Neutrophil (primary cell): Measurements from ENCODE around the gene EPHA8.

Source experiments
- H3K27ac ChIP-seq: fragments of 200-600 bp; sonication (generic); 2 replicates; pipeline ENCODE4 v1.5.1; 2016; ENCODE audit warnings: mild to moderate bottlenecking, moderate library complexity
- H3K27me3 ChIP-seq: fragments of 200-600 bp; sonication (generic); 2 replicates; pipeline ENCODE4 v1.6.0; 2016; ENCODE audit warnings: mild to moderate bottlenecking
- H3K36me3 ChIP-seq: fragments of 200-600 bp; sonication (generic); 2 replicates; pipeline ENCODE4 v1.5.1; 2017
- H3K4me1 ChIP-seq, 2 experiments: fragments of 200-600 bp in 1 of 2; sonication (generic) in 1 of 2; 1 replicate in 1 of 2; 2 replicates in 1 of 2; pipeline versions ENCODE4 v1.5.1 to v1.6.1; 2013 to 2016; ENCODE audit warnings: low read depth in 1 of 2, low read length in 1 of 2, mild to moderate bottlenecking in 1 of 2, moderate library complexity in 1 of 2; ENCODE audit not compliant: control insufficient read depth in 1 of 2, insufficient read depth in 1 of 2
- H3K4me3 ChIP-seq, 2 experiments: fragments of 200-600 bp in 1 of 2; sonication (generic) in 1 of 2; 1 replicate in 1 of 2; 2 replicates in 1 of 2; pipeline ENCODE4 v1.5.1; 2013 to 2016; ENCODE audit warnings: low read depth in 1 of 2, low read length in 1 of 2, mild to moderate bottlenecking in 1 of 2, moderate library complexity in 1 of 2
- H3K9me3 ChIP-seq: fragments of 200-600 bp; sonication (generic); 2 replicates; pipeline ENCODE4 v1.5.1; 2016
- CTCF ChIP-seq: fragments of 200-600 bp; sonication (generic); IDR thresholded peaks from 2 replicates; pipeline ENCODE4 v1.5.1; 2016; ENCODE audit warnings: antibody characterized with exemption

Gene EPHA8

GRCh38 chr1:22586356-22587130, 23.3 kb downstream of the EPHA8 start:
- H3K36me3 ChIP-seq = no peaks in the 10 kb centered on the region
- no peak overlapping the region for H3K27ac ChIP-seq
- TF ChIP-seq CTCF = no peak
- H3K4me1 ChIP-seq = no peaks in the 10 kb centered on the region
- no peaks in the 10 kb centered on the region for H3K9me3 ChIP-seq
- H3K27me3 ChIP-seq = peaks cover 6% of the 10 kb centered on the region
- no peak overlapping the region for H3K4me3 ChIP-seq

- no peaks in the 10 kb centered on the region for H3K9me3 ChIP-seq
- H3K4me3 ChIP-seq = no peak overlapping the region
- no peaks in the 10 kb centered on the region for H3K4me1 ChIP-seq
- no peak overlapping the region for H3K27ac ChIP-seq
- TF ChIP-seq CTCF = no peak
- peaks cover 11% of the 10 kb centered on the region for H3K27me3 ChIP-seq
- H3K36me3 ChIP-seq = no peaks in the 10 kb centered on the region
These were observed 24.0 kb downstream of the EPHA8 start for GRCh38 chr1:22587247-22587646.

- no peak overlapping the region for H3K27ac ChIP-seq
- H3K9me3 ChIP-seq = no peaks in the 10 kb centered on the region
- H3K4me3 ChIP-seq = no peak overlapping the region
- H3K27me3 ChIP-seq = peaks cover 29% of the 10 kb centered on the region
- H3K4me1 ChIP-seq = no peaks in the 10 kb centered on the region
- no peak for TF ChIP-seq CTCF
- no peaks in the 10 kb centered on the region for H3K36me3 ChIP-seq
These were observed 25.7 kb downstream of the EPHA8 start for GRCh38 chr1:22588899-22589422.

GRCh38 chr1:22591576-22591975, 28.3 kb downstream of the EPHA8 start:
- Histone ChIP-seq H3K27ac (no peak overlapping the region), H3K27me3 (peaks cover 42% of the 10 kb centered on the region), H3K36me3 (no peaks in the 10 kb centered on the region), H3K4me3 (no peak overlapping the region), H3K4me1 (no peaks in the 10 kb centered on the region), H3K9me3 (no peaks in the 10 kb centered on the region)
- no peak for TF ChIP-seq CTCF

GRCh38 chr1:22592051-22592450, 28.8 kb downstream of the EPHA8 start:
- TF ChIP-seq CTCF = no peak
- peaks cover 42% of the 10 kb centered on the region for H3K27me3 ChIP-seq
- no peaks in the 10 kb centered on the region for H3K36me3 ChIP-seq
- H3K27ac ChIP-seq = no peak overlapping the region
- H3K4me3 ChIP-seq = no peak overlapping the region
- no peaks in the 10 kb centered on the region for H3K9me3 ChIP-seq
- H3K4me1 ChIP-seq = no peaks in the 10 kb centered on the region
